ENCODE measurements around the gene PCCA.

The PCCA gene

GRCh38 chr13:100349594-100349993 lies 260.7 kb downstream of the PCCA start:
- TF ChIP-seq CTCF (conservative IDR thresholded peaks at IDR 0.05) (no peak), ZFX (IDR thresholded peaks at IDR 0.05) (no peak)
- H3K27ac ChIP-seq: no peak overlapping the region

- no peak overlapping the region for H3K27ac ChIP-seq
- TF ChIP-seq ZFX (IDR thresholded peaks at IDR 0.05) (no peak), CTCF (conservative IDR thresholded peaks at IDR 0.05) (no peak)
Observed at GRCh38 chr13:100350601-100351000, 261.7 kb downstream of the PCCA start.

- no peak overlapping the region for H3K27ac ChIP-seq
- TF ChIP-seq CTCF (conservative IDR thresholded peaks at IDR 0.05) (no peak), ZFX (IDR thresholded peaks at IDR 0.05) (no peak)
Observed at GRCh38 chr13:100356426-100356825, 267.5 kb downstream of the PCCA start.

DNA sequence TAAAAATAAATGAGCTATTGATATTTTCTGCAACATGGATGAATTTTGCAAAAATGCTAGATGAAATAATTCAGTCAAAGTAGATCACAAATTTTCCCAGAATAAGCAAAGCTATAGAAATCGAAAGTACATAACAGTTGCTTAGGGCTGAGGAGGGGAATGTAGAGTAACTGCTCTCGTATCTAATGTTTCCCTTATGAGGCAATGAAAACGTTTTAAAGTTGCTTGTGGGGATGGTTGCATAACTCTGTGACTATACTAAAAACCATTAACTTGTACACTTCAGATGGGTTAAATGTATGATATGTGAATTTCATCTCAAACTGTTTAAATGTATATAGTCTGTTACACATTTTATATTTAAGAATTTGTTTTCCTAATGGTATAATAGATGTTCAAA lies 268.0 kb downstream of the PCCA start:
- no peak overlapping the region for H3K27ac ChIP-seq
- no peak for TF ChIP-seq ZFX (IDR thresholded peaks at IDR 0.05)
- TF ChIP-seq CTCF (conservative IDR thresholded peaks at IDR 0.05): no peak

DNA sequence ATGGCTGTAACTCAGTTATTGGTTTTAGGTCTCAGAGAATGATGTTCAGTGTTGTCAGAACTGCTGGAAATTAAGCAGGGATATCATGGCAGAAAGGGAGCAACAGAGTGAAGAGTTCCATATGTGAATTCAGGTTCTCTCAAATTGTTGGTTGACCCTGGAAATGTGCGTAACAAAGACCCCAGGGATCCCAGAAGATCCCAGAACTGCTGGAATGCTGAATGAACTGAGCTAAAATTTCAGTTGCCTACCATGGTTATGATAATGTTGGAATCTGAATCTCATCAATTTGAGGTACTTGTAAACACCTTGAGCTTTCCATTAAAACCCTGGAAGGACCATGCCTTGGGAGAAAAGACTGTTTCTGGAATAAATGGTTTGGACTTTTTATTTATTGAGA lies 268.9 kb downstream of the PCCA start:
- no peak for TF ChIP-seq CTCF (conservative IDR thresholded peaks at IDR 0.05)
- TF ChIP-seq ZFX (IDR thresholded peaks at IDR 0.05): no peak
- H3K27ac ChIP-seq: no peak overlapping the region

DNA sequence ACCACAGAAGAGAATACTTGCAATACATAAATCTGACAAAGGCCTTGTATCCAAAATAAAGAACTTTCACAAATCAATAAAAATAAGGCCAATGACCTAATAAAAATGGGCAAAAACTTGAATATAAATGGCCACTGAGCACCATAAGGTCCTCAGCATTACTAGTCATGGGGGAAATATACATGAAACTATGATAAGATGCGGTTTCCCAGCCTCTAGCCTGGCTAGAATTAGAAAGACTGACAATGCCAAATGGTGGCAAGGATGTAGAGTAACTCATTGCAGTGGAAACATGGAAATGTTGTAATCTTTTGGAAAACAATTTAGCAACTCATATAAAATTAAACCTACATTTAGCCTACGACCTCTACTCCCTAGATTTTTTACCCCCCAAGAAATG lies 272.6 kb downstream of the PCCA start:
- no peak overlapping the region for H3K27ac ChIP-seq
- TF ChIP-seq CTCF (conservative IDR thresholded peaks at IDR 0.05) (no peak), ZFX (IDR thresholded peaks at IDR 0.05) (no peak)

- TF ChIP-seq CTCF (conservative IDR thresholded peaks at IDR 0.05) (no peak), ZFX (IDR thresholded peaks at IDR 0.05) (no peak)
- H3K27ac ChIP-seq: no peak overlapping the region
Observed at GRCh38 chr13:100362371-100362770, 273.5 kb downstream of the PCCA start.
